Measurements from ENCODE around the gene CFDP1.

GRCh38 chr16:75288596-75289120 lies 144.6 kb downstream of the CFDP1 start:
- TF ChIP-seq, protein P1, sequence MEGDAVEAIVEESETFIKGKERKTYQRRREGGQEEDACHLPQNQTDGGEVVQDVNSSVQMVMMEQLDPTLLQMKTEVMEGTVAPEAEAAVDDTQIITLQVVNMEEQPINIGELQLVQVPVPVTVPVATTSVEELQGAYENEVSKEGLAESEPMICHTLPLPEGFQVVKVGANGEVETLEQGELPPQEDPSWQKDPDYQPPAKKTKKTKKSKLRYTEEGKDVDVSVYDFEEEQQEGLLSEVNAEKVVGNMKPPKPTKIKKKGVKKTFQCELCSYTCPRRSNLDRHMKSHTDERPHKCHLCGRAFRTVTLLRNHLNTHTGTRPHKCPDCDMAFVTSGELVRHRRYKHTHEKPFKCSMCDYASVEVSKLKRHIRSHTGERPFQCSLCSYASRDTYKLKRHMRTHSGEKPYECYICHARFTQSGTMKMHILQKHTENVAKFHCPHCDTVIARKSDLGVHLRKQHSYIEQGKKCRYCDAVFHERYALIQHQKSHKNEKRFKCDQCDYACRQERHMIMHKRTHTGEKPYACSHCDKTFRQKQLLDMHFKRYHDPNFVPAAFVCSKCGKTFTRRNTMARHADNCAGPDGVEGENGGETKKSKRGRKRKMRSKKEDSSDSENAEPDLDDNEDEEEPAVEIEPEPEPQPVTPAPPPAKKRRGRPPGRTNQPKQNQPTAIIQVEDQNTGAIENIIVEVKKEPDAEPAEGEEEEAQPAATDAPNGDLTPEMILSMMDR (IDR thresholded peaks at IDR 0.05; ENCODE audit: low read depth, low read length), result no peak
- no peak for TF ChIP-seq EZH2phosphoT487 (IDR thresholded peaks at IDR 0.05; ENCODE audit: low read depth)

Data from OCI-LY3 (cell line).